SU-DHL-6 (cell line): ENCODE data around the gene KLHL12.

ENCODE experiments used
- H2AFZ ChIP-seq: fragments of 200-600 bp; sonication (generic); 2 replicates; pipeline ENCODE4 v1.6.1; 2014; ENCODE audit warnings: low read depth, mild to moderate bottlenecking, moderate library complexity, mixed read lengths, antibody characterized with exemption, low read length; ENCODE audit not compliant: severe bottlenecking
- H3F3A ChIP-seq: fragments of 200-600 bp; shearing (Covaris generic); 2 replicates; pipeline ENCODE4 v1.6.0; 2016; ENCODE audit warnings: antibody characterized with exemption, mild to moderate bottlenecking; ENCODE audit not compliant: insufficient read depth
- H3K27ac ChIP-seq: fragments of 200-600 bp; sonication (generic); 2 replicates; pipeline ENCODE4 v1.5.1; 2016; ENCODE audit warnings: low read depth, mild to moderate bottlenecking, low read length, moderate library complexity, mixed read lengths
- H3K27me3 ChIP-seq: fragments of 200-600 bp; sonication (generic), shearing (Covaris generic); 2 replicates; pipeline ENCODE4 v1.6.0; 2014; ENCODE audit warnings: mild to moderate bottlenecking, low read length
- H3K36me3 ChIP-seq: fragments of 200-600 bp; sonication (generic); 2 replicates; pipeline ENCODE4 v1.6.1; 2014; ENCODE audit warnings: mild to moderate bottlenecking, low read length, mixed read lengths
- H3K4me2 ChIP-seq: fragments of 300-600, 200-600 bp; shearing (Covaris generic), sonication (generic); 2 replicates; pipeline ENCODE4 v1.6.0; 2014; ENCODE audit warnings: low read length, low read depth, mild to moderate bottlenecking; ENCODE audit not compliant: poor library complexity, severe bottlenecking
- H3K4me3 ChIP-seq: fragments of 200-600 bp; sonication (generic); 2 replicates; pipeline ENCODE4 v1.5.1; 2014; ENCODE audit warnings: antibody characterized with exemption, low read length, mild to moderate bottlenecking, mixed read lengths; ENCODE audit not compliant: insufficient read depth, poor library complexity, severe bottlenecking
- H3K79me2 ChIP-seq: fragments of 200-600 bp; sonication (generic); 2 replicates; pipeline ENCODE4 v1.6.1; 2014; ENCODE audit warnings: mild to moderate bottlenecking, low read length, moderate library complexity; ENCODE audit not compliant: insufficient read depth
- H3K9ac ChIP-seq: fragments of 200-600 bp; sonication (generic); 2 replicates; pipeline ENCODE4 v1.7.0; 2014; ENCODE audit warnings: mild to moderate bottlenecking, low read length
- H3K9me2 ChIP-seq: fragments of 200-600 bp; sonication (generic); replicated peaks from 2 replicates; pipeline ENCODE4 v1.6.1; 2014; ENCODE audit warnings: low read length; ENCODE audit not compliant: insufficient read depth
- H3K9me3 ChIP-seq: fragments of 200-600 bp; sonication (generic); 2 replicates; pipeline ENCODE4 v1.6.1; 2014; ENCODE audit warnings: low read length, mixed read lengths; ENCODE audit not compliant: insufficient read depth
- H4K20me1 ChIP-seq: fragments of 200-600 bp; sonication (generic); 2 replicates; pipeline ENCODE4 v1.6.1; 2014; ENCODE audit warnings: low read depth, mild to moderate bottlenecking, antibody characterized with exemption, low read length, moderate library complexity, mixed read lengths
- EZH2phosphoT487 ChIP-seq: fragments of 200-600 bp; sonication (generic), shearing (Covaris generic); conservative IDR thresholded peaks from 2 replicates; pipeline ENCODE4 v1.6.1; 2018; ENCODE audit warnings: mild to moderate bottlenecking, antibody characterized with exemption, low read length, moderate library complexity, mixed read lengths
- TF ChIP-seq, protein P1 (sequence below): fragments of 200-600 bp; sonication (generic); IDR thresholded peaks from one replicate; pipeline ENCODE4 v1.5.1; 2017; ENCODE audit warnings: antibody characterized with exemption, mild to moderate bottlenecking, low read length, moderate library complexity; ENCODE audit not compliant: insufficient read depth, poor library complexity, severe bottlenecking

The KLHL12 gene

DNA sequence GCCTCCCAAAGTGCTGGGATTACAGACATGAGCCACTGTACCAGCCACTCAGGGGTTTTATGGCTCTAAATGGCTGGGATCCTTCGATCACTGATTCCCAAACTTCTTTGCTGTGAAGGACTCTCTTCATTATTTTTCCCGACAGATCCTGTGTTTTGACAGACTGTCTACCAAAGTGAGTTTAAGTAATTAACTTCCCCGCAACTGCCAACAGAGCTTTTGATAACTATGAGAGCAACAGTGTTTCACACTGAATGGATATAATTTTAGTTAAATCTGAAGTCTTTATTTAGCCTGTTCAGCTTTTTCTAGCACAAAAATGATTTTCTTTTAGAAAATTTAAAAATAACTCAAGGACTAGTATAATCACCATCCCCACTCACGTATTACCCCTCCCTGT, 25.5 kb downstream of the KLHL12 start:
- TF ChIP-seq, protein P1, sequence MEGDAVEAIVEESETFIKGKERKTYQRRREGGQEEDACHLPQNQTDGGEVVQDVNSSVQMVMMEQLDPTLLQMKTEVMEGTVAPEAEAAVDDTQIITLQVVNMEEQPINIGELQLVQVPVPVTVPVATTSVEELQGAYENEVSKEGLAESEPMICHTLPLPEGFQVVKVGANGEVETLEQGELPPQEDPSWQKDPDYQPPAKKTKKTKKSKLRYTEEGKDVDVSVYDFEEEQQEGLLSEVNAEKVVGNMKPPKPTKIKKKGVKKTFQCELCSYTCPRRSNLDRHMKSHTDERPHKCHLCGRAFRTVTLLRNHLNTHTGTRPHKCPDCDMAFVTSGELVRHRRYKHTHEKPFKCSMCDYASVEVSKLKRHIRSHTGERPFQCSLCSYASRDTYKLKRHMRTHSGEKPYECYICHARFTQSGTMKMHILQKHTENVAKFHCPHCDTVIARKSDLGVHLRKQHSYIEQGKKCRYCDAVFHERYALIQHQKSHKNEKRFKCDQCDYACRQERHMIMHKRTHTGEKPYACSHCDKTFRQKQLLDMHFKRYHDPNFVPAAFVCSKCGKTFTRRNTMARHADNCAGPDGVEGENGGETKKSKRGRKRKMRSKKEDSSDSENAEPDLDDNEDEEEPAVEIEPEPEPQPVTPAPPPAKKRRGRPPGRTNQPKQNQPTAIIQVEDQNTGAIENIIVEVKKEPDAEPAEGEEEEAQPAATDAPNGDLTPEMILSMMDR = no peak
- no peak for TF ChIP-seq EZH2phosphoT487
- no peak overlapping the region for H3K27ac ChIP-seq
- H3K27me3 ChIP-seq = no peaks in the 10 kb centered on the region
- no peaks in the 10 kb centered on the region for H3F3A ChIP-seq
- H3K4me2 ChIP-seq = no peak overlapping the region
- H3K79me2 ChIP-seq = no peaks in the 10 kb centered on the region
- no peaks in the 10 kb centered on the region for H3K9me3 ChIP-seq
- H3K9me2 ChIP-seq = no peaks in the 10 kb centered on the region
- no peak overlapping the region for H3K9ac ChIP-seq
- H4K20me1 ChIP-seq = no peaks in the 10 kb centered on the region
- no peak overlapping the region for H2AFZ ChIP-seq
- no peak overlapping the region for H3K4me3 ChIP-seq
- H3K36me3 ChIP-seq = peaks cover 5% of the 10 kb centered on the region; the same call in 1 of the 2 replicates

DNA sequence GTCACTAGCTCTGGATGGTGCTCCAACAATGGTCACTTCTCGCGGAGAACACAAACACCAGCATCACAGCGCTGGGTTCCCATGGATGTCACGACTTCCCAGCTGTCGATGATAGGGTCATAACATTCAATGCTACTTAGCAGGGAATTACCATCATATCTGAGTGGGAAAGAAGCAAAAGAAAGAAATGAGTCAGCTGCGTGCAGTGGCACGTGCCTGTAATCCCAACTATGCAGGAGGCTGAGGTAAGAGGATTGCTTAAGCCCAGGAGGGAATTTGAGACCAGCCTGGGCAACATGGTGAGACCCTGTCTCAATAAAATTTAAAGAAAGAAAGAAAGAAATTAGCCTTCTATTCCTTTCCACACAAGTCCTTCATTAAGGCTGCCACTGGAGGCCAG, 34.5 kb downstream of the KLHL12 start:
- no peaks in the 10 kb centered on the region for H4K20me1 ChIP-seq
- no peaks in the 10 kb centered on the region for H3K9me3 ChIP-seq
- no peaks in the 10 kb centered on the region for H3K36me3 ChIP-seq
- peaks cover 10% of the 10 kb centered on the region for H3K79me2 ChIP-seq
- H3K27me3 ChIP-seq = no peaks in the 10 kb centered on the region
- H3K9ac ChIP-seq = no peak overlapping the region
- no peak overlapping the region for H3K4me2 ChIP-seq
- H3K4me3 ChIP-seq = no peak overlapping the region
- H3K27ac ChIP-seq = no peak overlapping the region
- H3K9me2 ChIP-seq = no peaks in the 10 kb centered on the region
- no peak overlapping the region for H2AFZ ChIP-seq
- peaks cover 9% of the 10 kb centered on the region; the same call in 1 of the 2 replicates for H3F3A ChIP-seq
- TF ChIP-seq EZH2phosphoT487 = no peak
- TF ChIP-seq, protein P1 = no peak

DNA sequence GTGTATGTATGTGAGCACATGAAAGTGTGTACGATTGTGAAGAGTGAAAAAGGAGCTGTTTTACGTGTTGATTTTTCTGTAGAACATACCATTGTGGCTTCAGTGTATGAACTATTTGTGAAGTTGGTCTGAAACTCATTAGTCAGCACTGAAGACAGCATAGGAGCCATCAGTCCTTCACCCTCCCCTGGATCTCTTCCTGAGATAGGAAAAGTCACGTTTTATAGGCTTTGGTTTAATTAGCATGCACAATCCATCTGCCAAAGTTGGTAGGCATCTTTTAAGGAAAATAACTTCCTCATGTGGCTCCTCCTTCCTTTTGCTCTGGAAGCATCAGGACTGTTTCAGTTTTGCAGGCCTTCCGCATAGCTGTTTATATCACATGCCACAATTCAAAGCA, 36.6 kb downstream of the KLHL12 start:
- no peaks in the 10 kb centered on the region for H4K20me1 ChIP-seq
- H3K4me3 ChIP-seq = no peak overlapping the region
- H2AFZ ChIP-seq = no peak overlapping the region
- no peaks in the 10 kb centered on the region for H3K27me3 ChIP-seq
- H3K9ac ChIP-seq = no peak overlapping the region
- H3K9me2 ChIP-seq = no peaks in the 10 kb centered on the region
- TF ChIP-seq, protein P1 = no peak
- no peak for TF ChIP-seq EZH2phosphoT487
- peaks cover 9% of the 10 kb centered on the region; the same call in 1 of the 2 replicates for H3F3A ChIP-seq
- H3K27ac ChIP-seq = no peak overlapping the region
- H3K4me2 ChIP-seq = no peak overlapping the region
- H3K36me3 ChIP-seq = no peaks in the 10 kb centered on the region
- H3K79me2 ChIP-seq = peaks cover 24% of the 10 kb centered on the region
- H3K9me3 ChIP-seq = no peaks in the 10 kb centered on the region
